Activated CD8-positive, alpha-beta T cell treated with anti-CD3 and anti-CD28 coated beads, Interleukin-2, amount 10 ng/mL, durations not matched to agents 7 days and 5 days (primary cell): ENCODE measurements around the gene FUT4. TPM values are rescaled to one million over a fixed set of nuclear protein-coding genes. Genes with fewer than 3 reads are reported as not detected.
"Not testable (repeated sequence)": the region's sequence is repeated elsewhere in the genome, so short reads cannot be mapped to it uniquely, and the experiment has no call there.

ENCODE experiments used
- ATAC-seq: fragments of 150-1000 bp; cut with Tn5 transposase; one replicate; pipeline ENCODE4 v1.10.0; 2021; ENCODE audit warnings: moderate library complexity
- CTCF ChIA-PET: fragments of 350-600 bp; sonication (Branson Sonifier 250); formaldehyde crosslinking; loops from one replicate; lab custom pipeline; 2021; ENCODE audit warnings: antibody characterized with exemption; lab: Charles Lee
- POLR2A ChIA-PET: fragments of 350-600 bp; sonication (Branson Sonifier 250); formaldehyde crosslinking; loops from one replicate; lab custom pipeline; 2021; ENCODE audit warnings: antibody characterized with exemption; lab: Charles Lee
- DNase-seq: peaks from one replicate; pipeline ENCODE4 v3.0.0-alpha.2; 2020
- H3K27ac Mint-ChIP-seq: one replicate; pipeline ENCODE4 v1.8.0; 2021; ENCODE audit warnings: mild to moderate bottlenecking, mixed read lengths
- H3K27me3 Mint-ChIP-seq: one replicate; pipeline ENCODE4 v1.8.0; 2021; ENCODE audit warnings: low read depth, mixed read lengths
- H3K36me3 Mint-ChIP-seq: one replicate; pipeline ENCODE4 v1.8.0; 2021; ENCODE audit warnings: low read depth, mixed read lengths
- H3K4me1 Mint-ChIP-seq: one replicate; pipeline ENCODE4 v1.8.0; 2021; ENCODE audit warnings: low read depth, mixed read lengths
- H3K4me3 Mint-ChIP-seq: one replicate; pipeline ENCODE4 v1.8.0; 2021; ENCODE audit warnings: mild to moderate bottlenecking, mixed read lengths
- H3K9me3 Mint-ChIP-seq: one replicate; pipeline ENCODE4 v1.8.0; 2022; ENCODE audit warnings: mixed read lengths; ENCODE audit not compliant: insufficient read depth
- total RNA-seq, 2 experiments: library from RNA; stranded (reverse); gene quantifications; one replicate each; pipeline ENCODE4 v1.2.3, GENCODE V29; 2021

Gene FUT4
- total RNA-seq, 2 experiments from 2014 or later = 6.5 to 7.0 TPM

DNA sequence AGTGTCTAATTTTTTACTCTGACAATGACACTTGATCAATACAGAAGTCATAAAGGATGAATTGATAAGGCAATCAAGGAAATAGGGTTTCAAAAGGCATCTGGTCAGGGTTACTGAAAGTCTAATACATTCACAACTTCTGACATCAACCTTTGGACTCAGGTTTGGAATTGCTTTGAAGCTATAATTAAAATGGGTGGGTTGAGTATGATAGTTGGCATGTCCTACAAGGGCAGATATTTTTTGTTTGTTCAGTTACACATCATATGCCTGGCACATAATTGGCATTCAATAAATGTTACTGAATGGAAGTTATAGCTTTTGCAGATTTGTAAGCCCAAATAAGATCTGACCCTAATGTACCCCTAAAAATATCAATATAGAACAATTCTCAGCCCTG lies 7.3 kb upstream of the FUT4 start:
- CTCF ChIA-PET = interaction anchor here (1.5 kb wide), 1 partner anchor 15 kb away, joined by 3 read pairs; no protein-coding TSS in a partner anchor
- H3K4me3 Mint-ChIP-seq = no peak overlapping the region
- POLR2A ChIA-PET = no interaction called here
- DNase-seq = no peak
- H3K27me3 Mint-ChIP-seq = peaks cover 28% of the 10 kb centered on the region
- no peaks in the 10 kb centered on the region for H3K36me3 Mint-ChIP-seq
- no peak overlapping the region for H3K27ac Mint-ChIP-seq
- ATAC-seq = no peak
- no peaks in the 10 kb centered on the region for H3K4me1 Mint-ChIP-seq
- H3K9me3 Mint-ChIP-seq = no peaks in the 10 kb centered on the region

- ChIA-PET POLR2A (no interaction called here), CTCF (interaction anchor here (0.6 kb wide), 1 partner anchor 39 kb away, joined by 3 read pairs; no protein-coding TSS in a partner anchor)
- H3K9me3 Mint-ChIP-seq = no peaks in the 10 kb centered on the region
- no peaks in the 10 kb centered on the region for H3K36me3 Mint-ChIP-seq
- no peak overlapping the region for H3K4me3 Mint-ChIP-seq
- H3K27me3 Mint-ChIP-seq = peaks cover 28% of the 10 kb centered on the region
- DNase-seq (no peak), ATAC-seq (no peak)
- H3K4me1 Mint-ChIP-seq = no peaks in the 10 kb centered on the region
- H3K27ac Mint-ChIP-seq = no peak overlapping the region
Observed at GRCh38 chr11:94537031-94537600, 6.6 kb upstream of the FUT4 start.

- H3K4me1 Mint-ChIP-seq = peaks cover 11% of the 10 kb centered on the region
- DNase-seq (no peak), ATAC-seq (no peak)
- no peaks in the 10 kb centered on the region for H3K36me3 Mint-ChIP-seq
- H3K27ac Mint-ChIP-seq = no peak overlapping the region
- ChIA-PET POLR2A (no interaction called here), CTCF (no interaction called here)
- peaks cover 24% of the 10 kb centered on the region for H3K27me3 Mint-ChIP-seq
- no peak overlapping the region for H3K4me3 Mint-ChIP-seq
- no peaks in the 10 kb centered on the region for H3K9me3 Mint-ChIP-seq
Observed at GRCh38 chr11:94539420-94539819, 4.3 kb upstream of the FUT4 start.

DNA sequence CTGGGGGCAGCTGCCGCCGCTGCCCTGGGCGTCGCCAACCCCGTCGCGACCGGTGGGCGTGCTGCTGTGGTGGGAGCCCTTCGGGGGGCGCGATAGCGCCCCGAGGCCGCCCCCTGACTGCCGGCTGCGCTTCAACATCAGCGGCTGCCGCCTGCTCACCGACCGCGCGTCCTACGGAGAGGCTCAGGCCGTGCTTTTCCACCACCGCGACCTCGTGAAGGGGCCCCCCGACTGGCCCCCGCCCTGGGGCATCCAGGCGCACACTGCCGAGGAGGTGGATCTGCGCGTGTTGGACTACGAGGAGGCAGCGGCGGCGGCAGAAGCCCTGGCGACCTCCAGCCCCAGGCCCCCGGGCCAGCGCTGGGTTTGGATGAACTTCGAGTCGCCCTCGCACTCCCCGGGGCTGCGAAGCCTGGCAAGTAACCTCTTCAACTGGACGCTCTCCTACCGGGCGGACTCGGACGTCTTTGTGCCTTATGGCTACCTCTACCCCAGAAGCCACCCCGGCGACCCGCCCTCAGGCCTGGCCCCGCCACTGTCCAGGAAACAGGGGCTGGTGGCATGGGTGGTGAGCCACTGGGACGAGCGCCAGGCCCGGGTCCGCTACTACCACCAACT lies 1.0 kb downstream of the FUT4 start:
- H3K27me3 Mint-ChIP-seq = no peaks in the 10 kb centered on the region

DNA sequence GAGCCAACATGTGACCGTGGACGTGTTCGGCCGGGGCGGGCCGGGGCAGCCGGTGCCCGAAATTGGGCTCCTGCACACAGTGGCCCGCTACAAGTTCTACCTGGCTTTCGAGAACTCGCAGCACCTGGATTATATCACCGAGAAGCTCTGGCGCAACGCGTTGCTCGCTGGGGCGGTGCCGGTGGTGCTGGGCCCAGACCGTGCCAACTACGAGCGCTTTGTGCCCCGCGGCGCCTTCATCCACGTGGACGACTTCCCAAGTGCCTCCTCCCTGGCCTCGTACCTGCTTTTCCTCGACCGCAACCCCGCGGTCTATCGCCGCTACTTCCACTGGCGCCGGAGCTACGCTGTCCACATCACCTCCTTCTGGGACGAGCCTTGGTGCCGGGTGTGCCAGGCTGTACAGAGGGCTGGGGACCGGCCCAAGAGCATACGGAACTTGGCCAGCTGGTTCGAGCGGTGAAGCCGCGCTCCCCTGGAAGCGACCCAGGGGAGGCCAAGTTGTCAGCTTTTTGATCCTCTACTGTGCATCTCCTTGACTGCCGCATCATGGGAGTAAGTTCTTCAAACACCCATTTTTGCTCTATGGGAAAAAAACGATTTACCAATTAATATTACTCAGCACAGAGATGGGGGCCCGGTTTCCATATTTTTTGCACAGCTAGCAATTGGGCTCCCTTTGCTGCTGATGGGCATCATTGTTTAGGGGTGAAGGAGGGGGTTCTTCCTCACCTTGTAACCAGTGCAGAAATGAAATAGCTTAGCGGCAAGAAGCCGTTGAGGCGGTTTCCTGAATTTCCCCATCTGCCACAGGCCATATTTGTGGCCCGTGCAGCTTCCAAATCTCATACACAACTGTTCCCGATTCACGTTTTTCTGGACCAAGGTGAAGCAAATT lies 1.8 kb downstream of the FUT4 start:
- CTCF ChIA-PET = interaction anchor here (1.2 kb wide), 1 partner anchor 25 kb away, joined by 4 read pairs; no protein-coding TSS in a partner anchor
- DNase-seq = no peak
- peaks cover 16% of the 10 kb centered on the region for H3K36me3 Mint-ChIP-seq
- H3K27me3 Mint-ChIP-seq = no peaks in the 10 kb centered on the region
- no peaks in the 10 kb centered on the region for H3K9me3 Mint-ChIP-seq
- POLR2A ChIA-PET = no interaction called here
- peak overlapping the region; percentile 75 for H3K4me3 Mint-ChIP-seq
- peak overlapping the region; percentile 79 for H3K27ac Mint-ChIP-seq
- ATAC-seq = no peak
- peaks cover 38% of the 10 kb centered on the region for H3K4me1 Mint-ChIP-seq

More for the DNA sequence above, 1.0 kb downstream of the FUT4 start:
- peak overlapping the region; percentile 75 for H3K4me3 Mint-ChIP-seq
- H3K27ac Mint-ChIP-seq = peak overlapping the region; percentile 79
- H3K4me1 Mint-ChIP-seq = peaks cover 38% of the 10 kb centered on the region
- DNase-seq = no peak
- ATAC-seq = no peak
- ChIA-PET CTCF (interaction anchor here (0.9 to 1.2 kb wide), 2 partner anchors 25 kb away, joined by 4 read pairs; no protein-coding TSS in a partner anchor), POLR2A (interaction anchor here (0.5 to 1.7 kb wide), 3 partner anchors 416 to 1349 kb away, joined by 4 to 5 read pairs (median 4); partner anchors contain the start of genes CWC15, KDM4D and PANX1)
- H3K36me3 Mint-ChIP-seq = peaks cover 15% of the 10 kb centered on the region
- H3K9me3 Mint-ChIP-seq = no peaks in the 10 kb centered on the region

DNA sequence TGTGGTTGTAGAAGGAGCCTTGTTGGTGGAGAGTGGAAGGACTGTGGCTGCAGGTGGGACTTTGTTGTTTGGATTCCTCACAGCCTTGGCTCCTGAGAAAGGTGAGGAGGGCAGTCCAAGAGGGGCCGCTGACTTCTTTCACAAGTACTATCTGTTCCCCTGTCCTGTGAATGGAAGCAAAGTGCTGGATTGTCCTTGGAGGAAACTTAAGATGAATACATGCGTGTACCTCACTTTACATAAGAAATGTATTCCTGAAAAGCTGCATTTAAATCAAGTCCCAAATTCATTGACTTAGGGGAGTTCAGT lies 2.4 kb downstream of the FUT4 start:
- Mint-ChIP-seq H3K4me1 (peaks cover 38% of the 10 kb centered on the region), H3K27me3 (no peaks in the 10 kb centered on the region), H3K4me3 (peak overlapping the region; percentile 75), H3K9me3 (no peaks in the 10 kb centered on the region), H3K36me3 (peaks cover 18% of the 10 kb centered on the region), H3K27ac (no peak overlapping the region)
- POLR2A ChIA-PET = no interaction called here
- DNase-seq = no peak
- no peak for ATAC-seq
- CTCF ChIA-PET = interaction anchor here (1.2 kb wide), 1 partner anchor 26 kb away, joined by 4 read pairs; no protein-coding TSS in a partner anchor

DNA sequence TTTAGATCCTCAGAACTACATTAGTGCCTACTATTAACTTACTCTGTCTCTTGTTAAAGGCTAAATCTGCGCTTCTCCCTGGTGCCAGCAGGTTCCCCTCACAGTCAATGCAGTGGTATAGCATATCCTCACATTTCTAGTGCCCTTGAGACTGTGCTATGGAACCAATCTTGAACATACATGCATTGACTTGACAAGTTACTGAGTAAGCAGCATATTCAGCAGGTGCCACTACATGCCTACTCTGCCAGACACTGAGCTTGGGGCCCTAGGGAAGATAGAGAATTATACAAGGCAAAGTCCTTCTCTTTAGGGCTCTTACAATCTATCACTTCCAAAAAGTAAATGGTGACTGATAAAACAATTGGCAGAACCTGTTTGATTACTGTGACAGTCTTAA lies 3.2 kb downstream of the FUT4 start:
- no peak for DNase-seq
- Mint-ChIP-seq H3K27me3 (no peaks in the 10 kb centered on the region), H3K9me3 (no peaks in the 10 kb centered on the region), H3K36me3 (peaks cover 18% of the 10 kb centered on the region), H3K27ac (no peak overlapping the region), H3K4me3 (peak overlapping the region; percentile 6), H3K4me1 (peaks cover 38% of the 10 kb centered on the region)
- no peak for ATAC-seq
- POLR2A ChIA-PET = no interaction called here
- CTCF ChIA-PET = interaction anchor here (0.6 to 1.3 kb wide), 2 partner anchors 25 to 27 kb away, joined by 3 read pairs; no protein-coding TSS in a partner anchor

- ATAC-seq (no peak), DNase-seq (no peak)
- H3K36me3 Mint-ChIP-seq = peaks cover 18% of the 10 kb centered on the region
- H3K27me3 Mint-ChIP-seq = no peaks in the 10 kb centered on the region
- CTCF ChIA-PET = no interaction called here
- no peak overlapping the region for H3K27ac Mint-ChIP-seq
- no peak overlapping the region for H3K4me3 Mint-ChIP-seq
- POLR2A ChIA-PET = no interaction called here
- peaks cover 28% of the 10 kb centered on the region for H3K4me1 Mint-ChIP-seq
- no peaks in the 10 kb centered on the region for H3K9me3 Mint-ChIP-seq
Observed at GRCh38 chr11:94549146-94549545, 5.4 kb downstream of the FUT4 start.

DNA sequence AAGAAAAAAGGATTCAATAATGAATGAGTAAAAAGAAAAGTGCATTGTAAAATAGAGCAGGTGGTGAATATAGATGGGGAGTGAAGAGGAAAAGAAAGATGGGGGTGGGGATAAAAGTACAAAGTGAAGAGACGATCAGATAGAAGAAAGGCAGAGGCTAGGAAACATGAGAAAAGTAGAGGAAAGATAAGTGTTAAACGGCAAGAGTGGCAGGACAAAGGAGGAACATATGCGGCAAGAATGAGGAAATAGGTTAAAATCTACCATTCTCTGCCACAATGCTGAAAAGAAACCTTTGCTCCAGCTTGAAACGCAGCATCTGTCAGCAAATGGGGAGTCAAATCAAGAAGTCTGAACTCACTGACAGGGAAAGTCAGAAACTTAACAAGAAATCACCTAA lies 6.8 kb downstream of the FUT4 start:
- ATAC-seq = no peak
- H3K4me1 Mint-ChIP-seq = peaks cover 21% of the 10 kb centered on the region
- ChIA-PET POLR2A (no interaction called here), CTCF (no interaction called here)
- no peak overlapping the region for H3K27ac Mint-ChIP-seq
- H3K27me3 Mint-ChIP-seq = no peaks in the 10 kb centered on the region
- H3K36me3 Mint-ChIP-seq = peaks cover 15% of the 10 kb centered on the region
- H3K4me3 Mint-ChIP-seq = no peak overlapping the region
- no peaks in the 10 kb centered on the region for H3K9me3 Mint-ChIP-seq
- DNase-seq = no peak

DNA sequence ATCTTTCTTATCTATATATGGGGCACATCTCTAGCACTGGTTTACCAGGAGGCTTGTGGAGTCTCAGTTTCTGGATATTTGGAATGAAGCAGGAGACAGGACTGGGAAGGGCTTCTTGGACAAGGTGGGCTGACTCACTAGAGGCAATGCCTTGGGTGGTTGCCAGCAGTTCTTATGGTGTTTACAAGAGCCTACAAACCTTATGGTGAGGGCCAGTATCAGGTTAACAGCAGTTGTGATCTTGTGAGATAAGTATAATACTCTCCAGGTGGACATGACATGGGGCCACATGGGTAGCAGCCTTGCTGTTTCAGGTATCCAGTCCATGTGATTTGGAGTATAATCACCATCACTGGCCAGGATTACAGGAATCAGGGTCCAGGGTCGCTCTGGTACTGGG lies 10.2 kb downstream of the FUT4 start:
- Mint-ChIP-seq H3K27ac (no peak overlapping the region), H3K9me3 (no peaks in the 10 kb centered on the region), H3K36me3 (peaks cover 8% of the 10 kb centered on the region), H3K4me3 (no peak overlapping the region), H3K4me1 (no peaks in the 10 kb centered on the region), H3K27me3 (no peaks in the 10 kb centered on the region)
- ATAC-seq (no peak), DNase-seq (no peak)
- ChIA-PET CTCF (no interaction called here), POLR2A (interaction anchor here (1.0 kb wide), 1 partner anchor 10 kb away, joined by 4 read pairs; the partner anchor contains the start of gene FUT4)

DNA sequence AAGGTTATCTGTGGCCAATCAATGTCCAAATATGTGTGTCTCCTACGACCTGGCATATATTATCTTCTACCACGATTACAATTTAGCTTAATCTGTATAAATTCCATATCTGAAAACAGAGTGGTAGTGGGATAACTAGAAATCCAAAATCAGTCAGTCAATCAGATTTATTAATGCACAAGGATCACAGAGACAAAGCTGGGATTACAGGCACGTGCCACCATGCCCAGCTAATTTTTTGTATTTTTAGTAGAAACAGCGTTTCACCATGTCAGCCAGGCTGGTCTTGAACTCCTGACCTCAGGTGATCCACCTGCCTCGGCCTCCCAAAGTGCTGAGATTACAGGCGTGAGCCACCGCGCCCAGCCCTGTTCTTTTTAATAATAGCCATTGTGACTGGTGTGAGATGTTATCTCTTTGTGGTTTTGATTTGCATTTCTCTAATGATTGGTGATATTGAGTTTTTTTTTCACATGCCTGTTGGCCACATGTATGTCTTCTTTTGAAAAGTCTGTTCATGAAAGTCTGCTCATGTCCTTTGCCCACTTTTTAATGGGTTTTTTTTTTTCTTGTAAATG lies 12.1 kb downstream of the FUT4 start:
- DNase-seq, H3K27me3 Mint-ChIP-seq, H3K36me3 Mint-ChIP-seq, H3K27ac Mint-ChIP-seq, ATAC-seq, H3K4me1 Mint-ChIP-seq, H3K4me3 Mint-ChIP-seq, H3K9me3 Mint-ChIP-seq, POLR2A ChIA-PET: not testable (repeated sequence)
- CTCF ChIA-PET = interaction anchor here (1.3 kb wide), 1 partner anchor 37 kb away, joined by 3 read pairs; no protein-coding TSS in a partner anchor
